Panc1 (cell line): ENCODE results near the gene SLC6A6. TPM values are rescaled to one million over a fixed set of nuclear protein-coding genes. Genes with fewer than 3 reads are reported as not detected.

Experiments used
- ATAC-seq: fragments of 200-7000 bp; cut with Tn5 transposase; 2 replicates; pipeline ENCODE4 v1.9.1; 2020; ENCODE audit warnings: mild to moderate bottlenecking, moderate library complexity
- BruUV-seq: library from RNA; stranded (reverse); fragments of 400-500 nt; replicated peaks from 2 replicates; lab custom pipeline; 2021; lab: Mats Ljungman, UMichigan
- CTCF ChIA-PET: fragments of 300-600 bp; sonication (Branson Sonifier 250); formaldehyde crosslinking; loops from one replicate; lab custom pipeline; 2022; ENCODE audit warnings: antibody characterized with exemption; lab: Charles Lee
- POLR2A ChIA-PET: fragments of 300-600 bp; sonication (Branson Sonifier 250); formaldehyde crosslinking; loops from one replicate; lab custom pipeline; 2022; ENCODE audit warnings: antibody characterized with exemption; lab: Charles Lee
- DNase-seq: peaks from one replicate; pipeline ENCODE4 v3.0.0-alpha.2; 2010; ENCODE audit warnings: low read depth, low spot score
- H3K27ac ChIP-seq: 2 replicates; pipeline ENCODE4 v1.5.1; 2011; ENCODE audit warnings: mild to moderate bottlenecking, low read length, inconsistent platforms
- H3K27me3 ChIP-seq: fragments of 200-500 bp; sonication (Bioruptor generic); 2 replicates; pipeline ENCODE4 v1.6.0; 2014; ENCODE audit warnings: low read length, inconsistent platforms; ENCODE audit not compliant: control insufficient read depth, insufficient read depth
- H3K36me3 ChIP-seq: fragments of 200-500 bp; sonication (Bioruptor generic); 2 replicates; pipeline ENCODE4 v1.5.1; 2014; ENCODE audit warnings: inconsistent platforms, mild to moderate bottlenecking, low read length, moderate library complexity; ENCODE audit not compliant: control insufficient read depth, insufficient read depth
- H3K4me1 ChIP-seq: 2 replicates; pipeline ENCODE4 v1.5.1; 2011; ENCODE audit warnings: inconsistent platforms, mild to moderate bottlenecking, low read length, moderate library complexity; ENCODE audit not compliant: control insufficient read depth, insufficient read depth
- H3K4me3 ChIP-seq, 2 experiments: 2 replicates each; pipeline ENCODE4 v1.5.1; 2011 to 2012; ENCODE audit warnings: low read depth in 2 of 2, low read length in 2 of 2, mild to moderate bottlenecking in 2 of 2, inconsistent platforms in 1 of 2, moderate library complexity in 1 of 2
- H3K9me3 ChIP-seq: fragments of 200-500 bp; sonication (Bioruptor generic); 2 replicates; pipeline ENCODE4 v1.5.1; 2014; ENCODE audit warnings: low read depth, mild to moderate bottlenecking, inconsistent platforms, low read length, moderate library complexity; ENCODE audit not compliant: control insufficient read depth, insufficient read depth
- POLR2AphosphoS5 ChIP-seq: IDR thresholded peaks from 2 replicates; pipeline ENCODE4 v1.6.1; 2012; ENCODE audit warnings: mild to moderate bottlenecking, low read depth, low read length, moderate library complexity
- SIN3A ChIP-seq: IDR thresholded peaks from 2 replicates; pipeline ENCODE4 v1.6.1; 2012; ENCODE audit warnings: low read depth, mild to moderate bottlenecking, low read length, moderate library complexity, borderline replicate concordance; ENCODE audit not compliant: insufficient read depth
- TCF7L2 ChIP-seq: IDR thresholded peaks from 2 replicates; pipeline ENCODE4 v1.6.1; 2011; ENCODE audit warnings: mild to moderate bottlenecking, low read depth, low read length, inconsistent platforms
- in situ Hi-C: cut with HindIII; loops from 2 replicates; pipeline ENCODE4 v1.10.0; 2016; ENCODE audit warnings: low sequenced_read_pairs, low pct_unique_long_range_greater_than_20kb
- intact Hi-C: fragments of 100-400 bp; cut with micrococcal nuclease; formaldehyde crosslinking; loops from one replicate; pipeline ENCODE4 v1.10.0; 2022; ENCODE audit not compliant: unreplicated experiment
- total RNA-seq: library from RNA; stranded (reverse); gene quantifications from one replicate; pipeline ENCODE4 v1.2.1, GENCODE V29; 2021; ENCODE audit not compliant: unreplicated experiment
- TF ChIP-seq, protein P1 (sequence below), 2 experiments: IDR thresholded peaks; 2 replicates each; pipeline ENCODE4 v1.6.1; 2011 to 2012; ENCODE audit warnings: low read depth in 2 of 2, control low read depth in 1 of 2, low read length in 1 of 2, mild to moderate bottlenecking in 1 of 2, moderate library complexity in 1 of 2; ENCODE audit not compliant: insufficient read depth in 1 of 2
- TF ChIP-seq, protein P2 (sequence below): fragments of 450-650 bp; IDR thresholded peaks from 2 replicates; pipeline ENCODE4 v1.5.1; 2017; ENCODE audit warnings: mild to moderate bottlenecking

Gene SLC6A6
- total RNA-seq, 1 experiment from 2014 or later = 61.0 TPM

DNA sequence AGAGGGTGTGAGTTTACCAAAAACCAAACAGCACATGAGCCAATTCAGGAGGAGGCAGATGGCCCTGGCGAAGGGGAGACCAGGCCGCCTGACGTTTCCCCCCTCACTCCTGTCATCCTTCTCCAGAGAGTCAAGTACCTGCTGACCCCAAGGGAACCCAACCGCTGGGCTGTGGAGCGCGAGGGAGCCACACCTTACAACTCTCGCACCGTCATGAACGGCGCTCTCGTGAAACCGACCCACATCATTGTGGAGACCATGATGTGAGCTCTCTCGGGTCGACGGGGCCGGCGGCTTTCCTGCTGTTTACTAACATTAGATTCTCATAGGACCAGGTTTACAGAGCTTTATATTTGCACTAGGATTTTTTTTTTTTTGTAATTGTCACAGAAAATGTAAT, 82.3 kb downstream of the SLC6A6 start:
- DNase-seq = no peak
- TF ChIP-seq, protein P1, sequence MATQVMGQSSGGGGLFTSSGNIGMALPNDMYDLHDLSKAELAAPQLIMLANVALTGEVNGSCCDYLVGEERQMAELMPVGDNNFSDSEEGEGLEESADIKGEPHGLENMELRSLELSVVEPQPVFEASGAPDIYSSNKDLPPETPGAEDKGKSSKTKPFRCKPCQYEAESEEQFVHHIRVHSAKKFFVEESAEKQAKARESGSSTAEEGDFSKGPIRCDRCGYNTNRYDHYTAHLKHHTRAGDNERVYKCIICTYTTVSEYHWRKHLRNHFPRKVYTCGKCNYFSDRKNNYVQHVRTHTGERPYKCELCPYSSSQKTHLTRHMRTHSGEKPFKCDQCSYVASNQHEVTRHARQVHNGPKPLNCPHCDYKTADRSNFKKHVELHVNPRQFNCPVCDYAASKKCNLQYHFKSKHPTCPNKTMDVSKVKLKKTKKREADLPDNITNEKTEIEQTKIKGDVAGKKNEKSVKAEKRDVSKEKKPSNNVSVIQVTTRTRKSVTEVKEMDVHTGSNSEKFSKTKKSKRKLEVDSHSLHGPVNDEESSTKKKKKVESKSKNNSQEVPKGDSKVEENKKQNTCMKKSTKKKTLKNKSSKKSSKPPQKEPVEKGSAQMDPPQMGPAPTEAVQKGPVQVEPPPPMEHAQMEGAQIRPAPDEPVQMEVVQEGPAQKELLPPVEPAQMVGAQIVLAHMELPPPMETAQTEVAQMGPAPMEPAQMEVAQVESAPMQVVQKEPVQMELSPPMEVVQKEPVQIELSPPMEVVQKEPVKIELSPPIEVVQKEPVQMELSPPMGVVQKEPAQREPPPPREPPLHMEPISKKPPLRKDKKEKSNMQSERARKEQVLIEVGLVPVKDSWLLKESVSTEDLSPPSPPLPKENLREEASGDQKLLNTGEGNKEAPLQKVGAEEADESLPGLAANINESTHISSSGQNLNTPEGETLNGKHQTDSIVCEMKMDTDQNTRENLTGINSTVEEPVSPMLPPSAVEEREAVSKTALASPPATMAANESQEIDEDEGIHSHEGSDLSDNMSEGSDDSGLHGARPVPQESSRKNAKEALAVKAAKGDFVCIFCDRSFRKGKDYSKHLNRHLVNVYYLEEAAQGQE (IDR thresholded peaks at IDR 0.05; ENCODE audit: insufficient read depth in 1 of 2, low read depth in 2 of 2, low read length in 1 of 2) = no peak
- TF ChIP-seq SIN3A = no peak
- TF ChIP-seq POLR2AphosphoS5 = no peak
- TF ChIP-seq TCF7L2 = no peak
- TF ChIP-seq, protein P2, sequence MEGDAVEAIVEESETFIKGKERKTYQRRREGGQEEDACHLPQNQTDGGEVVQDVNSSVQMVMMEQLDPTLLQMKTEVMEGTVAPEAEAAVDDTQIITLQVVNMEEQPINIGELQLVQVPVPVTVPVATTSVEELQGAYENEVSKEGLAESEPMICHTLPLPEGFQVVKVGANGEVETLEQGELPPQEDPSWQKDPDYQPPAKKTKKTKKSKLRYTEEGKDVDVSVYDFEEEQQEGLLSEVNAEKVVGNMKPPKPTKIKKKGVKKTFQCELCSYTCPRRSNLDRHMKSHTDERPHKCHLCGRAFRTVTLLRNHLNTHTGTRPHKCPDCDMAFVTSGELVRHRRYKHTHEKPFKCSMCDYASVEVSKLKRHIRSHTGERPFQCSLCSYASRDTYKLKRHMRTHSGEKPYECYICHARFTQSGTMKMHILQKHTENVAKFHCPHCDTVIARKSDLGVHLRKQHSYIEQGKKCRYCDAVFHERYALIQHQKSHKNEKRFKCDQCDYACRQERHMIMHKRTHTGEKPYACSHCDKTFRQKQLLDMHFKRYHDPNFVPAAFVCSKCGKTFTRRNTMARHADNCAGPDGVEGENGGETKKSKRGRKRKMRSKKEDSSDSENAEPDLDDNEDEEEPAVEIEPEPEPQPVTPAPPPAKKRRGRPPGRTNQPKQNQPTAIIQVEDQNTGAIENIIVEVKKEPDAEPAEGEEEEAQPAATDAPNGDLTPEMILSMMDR = no peak
- ATAC-seq = no peak
- Histone ChIP-seq H3K9me3 (no peaks in the 10 kb centered on the region), H3K4me3 (no peak overlapping the region), H3K27ac (no peak overlapping the region), H3K4me1 (no peaks in the 10 kb centered on the region), H3K36me3 (peaks cover 4% of the 10 kb centered on the region; the same call in 1 of the 2 replicates), H3K27me3 (no peaks in the 10 kb centered on the region)
- ChIA-PET CTCF (no interaction called here), POLR2A (no interaction called here)
- intact Hi-C loops (no loop called here), in situ Hi-C loops (no loop called here)
- BruUV-seq = no TSS peak

DNA sequence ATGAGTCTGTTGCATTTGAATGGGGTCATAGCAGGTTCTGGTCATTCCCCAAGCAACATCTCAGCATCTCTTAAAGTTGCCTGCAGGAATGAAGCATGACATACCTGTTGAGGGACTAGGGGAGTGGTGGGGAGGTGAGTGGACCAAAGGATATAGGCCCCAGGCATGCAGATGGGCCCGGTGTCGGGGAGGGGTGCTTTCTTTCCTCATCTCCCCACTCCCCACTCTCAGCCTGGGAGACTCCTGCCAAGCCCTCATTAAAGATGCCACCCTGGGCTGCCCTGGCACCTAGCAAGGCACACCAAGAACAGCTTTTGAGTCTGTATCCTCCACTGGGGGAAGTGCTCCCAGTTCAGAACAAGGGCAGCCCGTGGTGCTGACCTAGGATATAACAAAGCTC, 83.6 kb downstream of the SLC6A6 start:
- TF ChIP-seq POLR2AphosphoS5 = no peak
- TF ChIP-seq TCF7L2 = no peak
- no peak for TF ChIP-seq SIN3A
- TF ChIP-seq, protein P1 (IDR thresholded peaks at IDR 0.05; ENCODE audit: insufficient read depth in 1 of 2, low read depth in 2 of 2, low read length in 1 of 2) = no peak
- TF ChIP-seq, protein P2 = no peak
- POLR2A ChIA-PET = no interaction called here
- ATAC-seq (no peak), DNase-seq (no peak)
- Histone ChIP-seq H3K4me1 (no peaks in the 10 kb centered on the region), H3K27me3 (no peaks in the 10 kb centered on the region), H3K4me3 (no peak overlapping the region), H3K27ac (no peak overlapping the region), H3K36me3 (peaks cover 4% of the 10 kb centered on the region; the same call in 1 of the 2 replicates), H3K9me3 (no peaks in the 10 kb centered on the region)
- BruUV-seq = no TSS peak
- intact Hi-C loops (no loop called here), in situ Hi-C loops (no loop called here)
- CTCF ChIA-PET = no interaction called here
